ENCODE measurements around the gene WRNIP1.
"Not testable (repeated sequence)": the region's sequence is repeated elsewhere in the genome, so short reads cannot be mapped to it uniquely, and the experiment has no call there.

The WRNIP1 gene

GRCh38 chr6:2758980-2759379 lies 6.2 kb upstream of the WRNIP1 start:
- Histone ChIP-seq H4K20me1 (ENCODE audit: low read depth, low read length) (no peaks in the 10 kb centered on the region), H2AFZ (ENCODE audit: low read depth, low read length, severe bottlenecking) (no peak overlapping the region), H3K4me3 (ENCODE audit: insufficient read depth, low read length, poor library complexity, severe bottlenecking) (no peak overlapping the region), H3K9me3 (ENCODE audit: insufficient read depth, low read length) (no peaks in the 10 kb centered on the region), H3K27me3 (ENCODE audit: low read length) (no peaks in the 10 kb centered on the region), H3K27ac (ENCODE audit: low read depth, low read length) (no peak overlapping the region), H3K9me2 (replicated peaks; ENCODE audit: insufficient read depth, low read length) (no peaks in the 10 kb centered on the region), H3K9ac (ENCODE audit: low read length) (no peak overlapping the region), H3F3A (ENCODE audit: insufficient read depth) (no peaks in the 10 kb centered on the region), H3K79me2 (ENCODE audit: insufficient read depth, low read length) (no peaks in the 10 kb centered on the region), H3K36me3 (ENCODE audit: low read length) (no peaks in the 10 kb centered on the region), H3K4me2 (ENCODE audit: low read depth, low read length, poor library complexity, severe bottlenecking) (no peak overlapping the region)
- TF ChIP-seq CTCF (IDR thresholded peaks at IDR 0.05; ENCODE audit: insufficient read depth, low read length, poor library complexity, severe bottlenecking): no peak
- no peak for TF ChIP-seq EZH2phosphoT487 (conservative IDR thresholded peaks at IDR 0.05; ENCODE audit: low read length)

- Histone ChIP-seq H3K4me3 (ENCODE audit: insufficient read depth, low read length, poor library complexity, severe bottlenecking) (no peak overlapping the region), H3K4me2 (ENCODE audit: low read depth, low read length, poor library complexity, severe bottlenecking) (no peak overlapping the region), H4K20me1 (ENCODE audit: low read depth, low read length) (no peaks in the 10 kb centered on the region), H3K36me3 (ENCODE audit: low read length) (no peaks in the 10 kb centered on the region), H3K27me3 (ENCODE audit: low read length) (no peaks in the 10 kb centered on the region), H3F3A (ENCODE audit: insufficient read depth) (0 out of 2 replicates have a peak, but pooled peaks cover 5% of the 10 kb centered on the region), H3K9me2 (replicated peaks; ENCODE audit: insufficient read depth, low read length) (no peaks in the 10 kb centered on the region), H3K79me2 (ENCODE audit: insufficient read depth, low read length) (peaks cover 5% of the 10 kb centered on the region), H3K27ac (ENCODE audit: low read depth, low read length) (no peak overlapping the region), H3K9ac (ENCODE audit: low read length) (no peak overlapping the region), H3K9me3 (ENCODE audit: insufficient read depth, low read length) (no peaks in the 10 kb centered on the region), H2AFZ (ENCODE audit: low read depth, low read length, severe bottlenecking) (no peak overlapping the region)
- TF ChIP-seq EZH2phosphoT487 (conservative IDR thresholded peaks at IDR 0.05; ENCODE audit: low read length): no peak
- TF ChIP-seq CTCF (IDR thresholded peaks at IDR 0.05; ENCODE audit: insufficient read depth, low read length, poor library complexity, severe bottlenecking): peak; percentile 80
Measured at GRCh38 chr6:2760882-2761842, 4.0 kb upstream of the WRNIP1 start.

GRCh38 chr6:2762868-2763267 lies 2.3 kb upstream of the WRNIP1 start:
- not testable (repeated sequence) for H4K20me1 ChIP-seq (ENCODE audit: low read depth, low read length); H3K36me3 ChIP-seq (ENCODE audit: low read length); H3K9ac ChIP-seq (ENCODE audit: low read length); H3K4me2 ChIP-seq (ENCODE audit: low read depth, low read length, poor library complexity, severe bottlenecking); H3K4me3 ChIP-seq (ENCODE audit: insufficient read depth, low read length, poor library complexity, severe bottlenecking); H2AFZ ChIP-seq (ENCODE audit: low read depth, low read length, severe bottlenecking); H3F3A ChIP-seq (ENCODE audit: insufficient read depth); H3K27me3 ChIP-seq (ENCODE audit: low read length); H3K9me2 ChIP-seq (replicated peaks; ENCODE audit: insufficient read depth, low read length); H3K27ac ChIP-seq (ENCODE audit: low read depth, low read length); H3K9me3 ChIP-seq (ENCODE audit: insufficient read depth, low read length)
- H3K79me2 ChIP-seq (ENCODE audit: insufficient read depth, low read length): peaks cover 22% of the 10 kb centered on the region

- Histone ChIP-seq H3K27me3 (ENCODE audit: low read length) (no peaks in the 10 kb centered on the region), H3K4me2 (ENCODE audit: low read depth, low read length, poor library complexity, severe bottlenecking) (no peak overlapping the region), H3K27ac (ENCODE audit: low read depth, low read length) (no peak overlapping the region), H3K4me3 (ENCODE audit: insufficient read depth, low read length, poor library complexity, severe bottlenecking) (no peak overlapping the region), H4K20me1 (ENCODE audit: low read depth, low read length) (peaks cover 13% of the 10 kb centered on the region), H2AFZ (ENCODE audit: low read depth, low read length, severe bottlenecking) (no peak overlapping the region), H3K9me3 (ENCODE audit: insufficient read depth, low read length) (no peaks in the 10 kb centered on the region), H3K9me2 (replicated peaks; ENCODE audit: insufficient read depth, low read length) (no peaks in the 10 kb centered on the region), H3F3A (ENCODE audit: insufficient read depth) (0 out of 2 replicates have a peak, but pooled peaks cover 5% of the 10 kb centered on the region), H3K36me3 (ENCODE audit: low read length) (no peaks in the 10 kb centered on the region), H3K79me2 (ENCODE audit: insufficient read depth, low read length) (peaks cover 28% of the 10 kb centered on the region), H3K9ac (ENCODE audit: low read length) (no peak overlapping the region)
- TF ChIP-seq CTCF (IDR thresholded peaks at IDR 0.05; ENCODE audit: insufficient read depth, low read length, poor library complexity, severe bottlenecking) (no peak), EZH2phosphoT487 (conservative IDR thresholded peaks at IDR 0.05; ENCODE audit: low read length) (no peak)
Measured at GRCh38 chr6:2763345-2763841, 1.8 kb upstream of the WRNIP1 start.
